GM18861 (cell line): ENCODE data around the gene MPRIP.
"Not testable (repeated sequence)": the region's sequence is repeated elsewhere in the genome, so short reads cannot be mapped to it uniquely, and the experiment has no call there.

Source experiments
- ATAC-seq: cut with Tn5 transposase; IDR thresholded peaks from one replicate; pipeline ENCODE4 v1.9.1; 2021; ENCODE audit not compliant: unreplicated experiment

Gene MPRIP

GRCh38 chr17:17125136-17126084 lies 83.2 kb downstream of the MPRIP start:
- ATAC-seq, result no peak

GRCh38 chr17:17126131-17127110 lies 84.2 kb downstream of the MPRIP start:
- ATAC-seq, result no peak

GRCh38 chr17:17127156-17127555 lies 84.9 kb downstream of the MPRIP start:
- no peak for ATAC-seq

GRCh38 chr17:17127730-17128291 lies 85.6 kb downstream of the MPRIP start:
- no peak for ATAC-seq

GRCh38 chr17:17128476-17129075 lies 86.3 kb downstream of the MPRIP start:
- no peak for ATAC-seq

GRCh38 chr17:17129466-17129865 lies 87.2 kb downstream of the MPRIP start:
- no peak for ATAC-seq

- no peak for ATAC-seq
Observed at GRCh38 chr17:17130077-17130844, 88.0 kb downstream of the MPRIP start.

- ATAC-seq, result no peak
Observed at GRCh38 chr17:17131839-17132238, 89.6 kb downstream of the MPRIP start.

- ATAC-seq, result no peak
Observed at GRCh38 chr17:17132746-17133145, 90.5 kb downstream of the MPRIP start.

GRCh38 chr17:17134051-17134956 lies 92.0 kb downstream of the MPRIP start:
- no peak for ATAC-seq

- ATAC-seq, result no peak
Observed at GRCh38 chr17:17134957-17135333, 92.7 kb downstream of the MPRIP start.

- not testable (repeated sequence) for ATAC-seq
Observed at GRCh38 chr17:17136221-17136620, 94.0 kb downstream of the MPRIP start.

GRCh38 chr17:17137731-17138585 lies 95.7 kb downstream of the MPRIP start:
- ATAC-seq, result no peak

GRCh38 chr17:17139972-17140589 lies 97.8 kb downstream of the MPRIP start:
- no peak for ATAC-seq

- no peak for ATAC-seq
Observed at GRCh38 chr17:17140590-17140980, 98.3 kb downstream of the MPRIP start.

- no peak for ATAC-seq
Observed at GRCh38 chr17:17141279-17141678, 99.0 kb downstream of the MPRIP start.

- ATAC-seq, result no peak
Observed at GRCh38 chr17:17141860-17142552, 99.7 kb downstream of the MPRIP start.
